ENCODE measurements around the gene CCDC85C. TPM values are rescaled to one million over a fixed set of nuclear protein-coding genes. Genes with fewer than 3 reads are reported as not detected.

Gene CCDC85C
- total and polyA plus RNA-seq, 2 of the 4 experiments (the other 2 are of a cell fraction), result 16.0 to 19.0 TPM

DNA sequence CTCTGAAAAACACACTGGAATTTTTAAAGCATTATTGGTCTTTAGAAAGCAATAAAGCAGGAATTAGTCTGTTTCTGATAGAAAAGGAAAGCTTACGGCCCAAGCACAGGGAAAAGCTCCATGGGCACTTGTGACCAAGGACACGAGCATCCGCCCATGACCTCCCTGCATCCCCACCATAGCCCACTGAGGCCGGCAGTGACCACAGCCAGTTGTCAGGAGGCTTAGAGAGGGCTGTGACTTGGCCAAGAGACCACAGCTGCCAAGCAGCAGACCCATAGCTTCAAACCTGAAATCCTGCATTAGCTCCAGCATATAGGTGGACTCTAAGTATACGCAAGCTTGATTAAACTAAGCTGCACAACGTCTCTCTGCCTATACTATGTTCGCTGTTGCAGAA is 132.3 kb downstream of the CCDC85C start:
- Histone ChIP-seq H3K14ac (replicated peaks; ENCODE audit: low read depth, low read length) (no peak overlapping the region), H2BK15ac (ENCODE audit: low read depth, low read length) (no peak overlapping the region), H3K56ac (ENCODE audit: extremely low read depth, insufficient read depth, low read length) (no peak overlapping the region), H3K4me1 (ENCODE audit: control insufficient read depth, insufficient read depth, low read length) (peaks cover 7% of the 10 kb centered on the region), H4K8ac (ENCODE audit: low read depth in 2 of 2, low read length in 2 of 2) (no peak overlapping the region), H2AK5ac (ENCODE audit: low read depth, low read length) (no peak overlapping the region), H3K23ac (ENCODE audit: low read depth, low read length) (no peak overlapping the region), H3K9me3 (ENCODE audit: control insufficient read depth, insufficient read depth, low read length) (no peaks in the 10 kb centered on the region), H3K9me1 (ENCODE audit: insufficient read depth, low read length) (peaks cover 26% of the 10 kb centered on the region), H4K91ac (ENCODE audit: insufficient read depth, low read depth, low read length) (no peak overlapping the region), H3K9ac (ENCODE audit: low read depth, low read length) (no peak overlapping the region), H3K18ac (ENCODE audit: low read depth, low read length) (no peak overlapping the region), H3K4me3 (ENCODE audit: insufficient read depth, low read depth, low read length) (no peak overlapping the region), H3K36me3 (ENCODE audit: control insufficient read depth, insufficient read depth, low read length) (no peaks in the 10 kb centered on the region), H2BK20ac (ENCODE audit: low read depth, low read length) (no peak overlapping the region), H4K5ac (ENCODE audit: low read depth, low read length) (no peak overlapping the region), H3K4me2 (ENCODE audit: low read depth, low read length) (no peak overlapping the region), H2BK5ac (ENCODE audit: low read depth, low read length, poor library complexity, severe bottlenecking) (no peak overlapping the region), H2AK9ac (replicated peaks; ENCODE audit: low read depth, low read length, poor library complexity) (no peak overlapping the region), H3K4ac (ENCODE audit: low read depth, low read length) (no peak overlapping the region), H4K20me1 (ENCODE audit: insufficient read depth, low read length) (peaks cover 66% of the 10 kb centered on the region), H3K79me1 (ENCODE audit: low read depth in 1 of 2, low read length in 2 of 2) (peaks cover 45 to 84% of the 10 kb centered on the region in 2 experiments), H2AFZ (replicated peaks; ENCODE audit: low read length, poor library complexity) (no peak overlapping the region), H2BK120ac (ENCODE audit: low read depth, low read length) (no peak overlapping the region), H3K27me3 (ENCODE audit: control insufficient read depth, insufficient read depth, low read length) (no peaks in the 10 kb centered on the region), H3K27ac (ENCODE audit: insufficient read depth, low read length) (no peak overlapping the region)
- CTCF ChIA-PET, result no interaction called here
- ATAC-seq (ENCODE audit: low read depth), result no peak
- TF ChIP-seq RCOR1 (IDR thresholded peaks at IDR 0.05; ENCODE audit: insufficient replicate concordance, low read length), result no peak
- dilution Hi-C loops (cut with HindIII; ENCODE audit: low sequenced_read_pairs, unreplicated experiment), result no loop called here
- no TSS peak for BruUV-seq (replicated peaks)
- POLR2A ChIA-PET (ENCODE audit: unreplicated experiment), result interaction anchor here (0.6 to 0.8 kb wide), 2 partner anchors 9 to 102 kb away, joined by 3 to 4 read pairs; partner anchors contain the start of gene SETD3
- intact Hi-C loops (cut with micrococcal nuclease), result no loop called here
- WGBS, 2 experiments (ENCODE audit: extremely low coverage in 2 of 2, insufficient read length in 1 of 2), result 100% methylated on average over 2 of the region's 7 CpGs; no CpG with 5 or more reads in 1 of the 2 experiments
- DNase-seq, result no peak
- in situ Hi-C loops (cut with MboI; ENCODE audit: low sequenced_read_pairs), result no loop called here
